GM21723 (cell line): ENCODE measurements around the gene NAV3.

Source experiments
- ATAC-seq: cut with Tn5 transposase; IDR thresholded peaks from one replicate; pipeline ENCODE4 v1.9.1; 2021; ENCODE audit warnings: mild to moderate bottlenecking, moderate library complexity; ENCODE audit not compliant: unreplicated experiment

NAV3 gene

DNA sequence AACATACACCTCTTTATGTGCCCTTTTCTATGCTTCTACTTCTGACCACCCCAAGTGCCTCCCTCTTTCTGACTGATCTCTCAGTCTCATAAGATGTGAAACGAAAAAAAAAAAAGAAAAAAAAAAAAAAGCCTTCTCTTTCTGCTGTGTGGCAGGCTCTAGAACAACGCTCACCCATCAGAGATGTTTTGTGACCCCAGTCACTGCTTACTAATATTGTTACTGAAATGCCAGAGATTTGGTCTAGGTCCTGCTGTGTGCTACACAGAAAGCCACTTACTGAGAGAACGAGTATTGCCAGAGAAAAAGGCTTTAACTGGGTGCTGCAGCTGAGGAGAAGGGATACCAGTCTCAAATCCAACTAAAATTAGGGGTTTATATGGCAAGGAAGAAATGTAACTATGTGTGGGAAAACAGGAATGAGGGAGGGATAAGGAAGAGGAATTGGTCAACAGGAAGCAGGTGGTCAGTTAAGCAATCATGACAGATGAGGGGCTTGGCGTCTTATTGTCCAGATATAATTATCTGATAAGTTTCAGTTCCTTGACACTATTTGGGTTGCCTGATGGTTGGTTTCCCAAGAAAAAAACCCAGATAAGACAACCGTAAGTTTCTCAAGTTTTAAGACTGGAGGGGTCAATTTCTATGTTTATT lies 149.0 kb downstream of the NAV3 start:
- no peak for ATAC-seq

DNA sequence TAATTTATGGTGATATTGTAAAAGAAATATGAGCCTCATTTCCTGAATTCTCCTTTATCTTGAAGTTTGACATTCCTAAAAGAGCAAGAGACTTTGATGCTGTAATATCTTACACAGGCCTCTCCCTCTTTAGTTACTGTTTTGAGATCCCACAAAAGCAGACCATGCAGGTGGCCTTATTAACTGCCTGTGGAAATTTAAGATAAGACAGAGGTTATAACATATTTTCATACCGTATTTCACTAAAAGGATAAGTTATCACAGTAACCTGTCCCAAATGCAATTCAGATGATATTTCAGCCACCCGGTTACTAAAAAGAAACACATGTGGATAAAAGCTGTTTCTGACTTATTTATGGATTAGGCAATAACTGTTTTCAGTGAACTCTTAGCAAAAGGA lies 150.1 kb downstream of the NAV3 start:
- no peak for ATAC-seq

DNA sequence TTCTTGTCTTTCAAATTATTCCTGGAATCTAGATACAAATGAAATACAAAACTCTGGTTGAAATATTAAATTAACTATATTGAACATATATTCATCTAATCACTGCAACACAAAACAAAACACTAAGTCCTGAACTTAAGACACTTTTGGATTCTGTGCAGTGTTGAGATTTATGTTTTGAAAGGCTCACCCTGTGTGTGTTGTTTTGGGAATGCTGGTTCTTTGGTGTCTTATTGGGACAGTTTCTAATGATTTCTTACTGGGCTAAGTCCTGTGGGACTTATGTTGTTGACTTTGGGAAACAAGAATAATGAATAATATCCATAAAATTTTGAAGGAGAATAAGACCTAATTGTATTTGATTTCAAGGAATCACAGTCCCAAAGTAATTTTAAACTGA lies 153.2 kb downstream of the NAV3 start:
- ATAC-seq: no peak

DNA sequence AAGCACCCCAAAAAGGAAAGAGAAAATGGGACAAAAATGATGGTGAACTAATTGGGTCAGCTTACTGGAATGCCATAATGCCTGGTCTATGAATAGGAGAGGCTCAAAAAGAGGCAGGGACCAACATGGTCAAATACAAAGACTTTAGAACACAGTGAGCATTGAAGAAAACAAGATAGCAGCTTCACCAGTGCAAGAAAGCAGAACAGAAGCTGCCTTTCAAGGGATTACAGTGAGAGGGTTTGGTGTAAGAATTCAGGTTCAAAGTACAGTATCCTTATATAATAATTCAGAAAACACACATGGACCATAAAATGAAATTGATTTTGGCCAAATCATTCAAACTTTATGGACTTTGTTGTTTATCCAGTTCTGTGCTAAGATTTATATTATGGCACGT lies 162.1 kb downstream of the NAV3 start:
- no peak for ATAC-seq

- ATAC-seq: no peak
These were observed 163.0 kb downstream of the NAV3 start for GRCh38 chr12:77993658-77994057.

DNA sequence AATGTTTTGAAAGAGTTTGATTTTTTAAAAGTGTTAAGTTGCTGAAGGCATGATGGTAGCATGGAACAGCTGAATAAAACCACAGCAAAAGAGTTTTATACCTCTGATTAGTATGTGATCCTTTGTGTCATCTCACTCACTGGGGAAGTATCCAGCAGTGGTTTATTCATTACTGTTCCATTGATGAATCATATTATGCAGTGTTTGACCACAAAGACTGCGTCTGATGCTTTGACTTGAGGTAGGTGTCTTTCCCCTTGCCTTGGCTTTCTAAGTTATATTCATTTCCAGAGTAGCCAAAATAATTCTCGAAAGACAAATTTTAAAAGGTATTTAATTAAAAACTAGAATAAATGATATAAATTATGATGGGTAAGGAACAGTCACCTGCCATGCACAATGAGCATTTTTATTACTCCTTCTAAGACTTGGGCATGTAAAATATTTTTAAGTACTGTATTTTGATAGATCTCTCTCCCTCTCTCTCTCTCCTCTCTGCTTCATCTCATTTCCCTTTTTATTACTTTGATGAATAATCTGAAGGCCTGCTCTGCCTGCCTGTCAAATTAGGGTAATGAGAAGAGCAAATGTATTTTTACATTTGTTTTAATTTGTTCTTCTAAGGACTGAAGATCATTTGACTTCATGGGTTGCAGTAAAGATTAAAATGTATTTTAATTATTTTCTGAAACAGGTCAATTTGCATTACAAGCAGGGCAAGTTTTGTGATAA lies 164.9 kb downstream of the NAV3 start:
- peak; percentile 88 for ATAC-seq

- ATAC-seq: no peak
These were observed 166.0 kb downstream of the NAV3 start for GRCh38 chr12:77996670-77997069.

DNA sequence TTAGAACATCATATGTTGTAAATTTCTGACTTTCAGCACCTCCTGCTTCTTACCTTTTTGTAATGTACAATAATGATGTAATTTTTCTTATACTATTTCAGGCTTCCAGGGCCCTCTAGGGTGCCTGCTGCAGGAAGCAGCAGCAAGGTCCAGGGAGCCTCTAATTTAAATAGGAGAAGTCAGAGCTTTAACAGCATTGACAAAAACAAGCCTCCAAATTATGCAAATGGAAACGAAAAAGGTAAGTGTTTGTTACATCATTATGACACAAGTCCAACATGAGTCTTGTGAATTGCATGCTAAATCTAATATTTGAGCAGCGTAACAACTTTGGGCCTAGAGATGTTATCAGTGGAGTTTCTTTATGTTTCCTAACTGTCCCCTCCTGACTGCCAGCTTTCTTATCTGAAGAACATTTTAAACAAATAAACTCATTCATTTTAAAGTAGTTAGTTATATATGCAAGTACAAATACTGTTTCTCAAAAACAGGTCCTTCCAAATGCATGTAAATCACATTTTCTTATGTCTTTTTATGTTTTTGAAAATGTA lies 167.6 kb downstream of the NAV3 start:
- no peak for ATAC-seq

- peak; percentile 75 for ATAC-seq
These were observed 168.5 kb downstream of the NAV3 start for GRCh38 chr12:77999074-77999715.

DNA sequence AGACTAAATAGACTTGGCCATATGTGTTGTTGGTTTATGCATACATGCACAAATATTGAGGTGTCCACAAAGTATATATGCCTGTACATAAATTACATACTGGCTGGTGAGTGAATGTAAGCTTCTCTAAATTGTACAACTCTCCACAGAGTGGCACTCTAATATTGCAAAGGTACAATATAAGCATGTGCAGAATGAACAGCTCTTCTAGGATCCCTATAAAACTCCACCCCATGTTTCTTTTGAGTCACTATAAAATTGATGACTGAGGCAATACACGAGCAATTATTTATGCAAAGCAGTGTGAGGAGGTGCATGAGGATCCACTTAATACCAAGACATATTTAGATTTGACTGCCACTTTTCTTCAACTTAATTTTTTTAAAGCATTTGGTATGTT lies 172.2 kb downstream of the NAV3 start:
- no peak for ATAC-seq

DNA sequence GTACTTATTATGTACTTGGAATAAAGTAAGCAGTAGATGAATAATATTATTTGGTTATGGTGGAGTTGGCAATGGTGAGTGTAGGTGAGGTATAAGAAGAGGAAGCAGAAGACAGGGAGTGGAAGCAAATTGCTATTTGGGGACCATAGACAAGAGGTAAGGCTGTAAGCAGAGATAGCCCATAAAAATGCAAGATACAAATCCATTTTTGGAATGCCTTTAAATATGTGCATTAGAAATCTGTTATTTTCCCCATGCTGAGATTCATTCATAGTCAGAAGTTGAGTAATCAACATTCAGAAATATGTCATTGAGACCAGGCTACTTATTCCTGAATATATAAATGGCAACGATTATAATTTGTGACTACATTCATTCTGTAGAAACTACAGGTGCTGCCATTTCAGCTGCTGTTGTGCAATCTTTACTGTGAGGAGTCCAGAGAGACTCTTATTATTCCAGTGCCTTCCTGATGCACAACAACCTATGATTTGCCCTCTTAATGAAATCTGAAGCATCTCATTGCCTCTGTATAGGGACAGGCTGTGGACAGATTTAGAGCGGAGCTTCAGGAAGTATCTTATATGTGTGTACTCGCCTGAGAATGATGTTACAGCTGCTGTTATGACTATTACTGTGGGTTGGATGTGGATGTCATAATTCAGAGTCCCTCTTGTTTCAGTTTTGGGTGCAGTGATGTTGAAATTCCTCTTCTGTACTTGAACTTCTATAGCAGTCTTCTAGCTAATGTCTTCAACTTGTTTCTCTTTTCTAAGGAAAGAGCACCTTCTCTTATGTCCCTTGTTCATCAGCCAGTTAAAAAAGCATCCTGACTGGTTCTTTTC lies 173.8 kb downstream of the NAV3 start:
- ATAC-seq: no peak

- no peak for ATAC-seq
These were observed 174.4 kb downstream of the NAV3 start for GRCh38 chr12:78005094-78005492.

DNA sequence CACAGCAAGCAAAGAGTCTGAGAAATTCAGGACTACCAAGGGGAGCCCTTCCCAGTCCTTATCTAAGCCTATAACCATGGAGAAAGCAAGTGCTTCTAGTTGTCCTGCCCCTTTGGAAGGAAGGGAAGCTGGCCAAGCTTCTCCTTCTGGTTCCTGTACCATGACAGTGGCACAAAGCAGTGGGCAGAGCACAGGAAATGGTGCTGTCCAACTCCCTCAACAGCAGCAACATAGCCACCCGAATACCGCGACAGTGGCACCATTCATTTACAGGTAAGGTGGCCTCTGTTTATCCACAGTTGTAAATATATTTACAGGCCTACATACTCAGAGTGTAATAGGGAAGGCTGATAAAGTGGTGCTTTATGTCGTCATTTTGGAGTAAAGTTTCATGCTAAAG lies 176.5 kb downstream of the NAV3 start:
- no peak for ATAC-seq

GRCh38 chr12:78009031-78009430 lies 178.3 kb downstream of the NAV3 start:
- no peak for ATAC-seq

- no peak for ATAC-seq
These were observed 187.6 kb downstream of the NAV3 start for GRCh38 chr12:78018171-78018910.

DNA sequence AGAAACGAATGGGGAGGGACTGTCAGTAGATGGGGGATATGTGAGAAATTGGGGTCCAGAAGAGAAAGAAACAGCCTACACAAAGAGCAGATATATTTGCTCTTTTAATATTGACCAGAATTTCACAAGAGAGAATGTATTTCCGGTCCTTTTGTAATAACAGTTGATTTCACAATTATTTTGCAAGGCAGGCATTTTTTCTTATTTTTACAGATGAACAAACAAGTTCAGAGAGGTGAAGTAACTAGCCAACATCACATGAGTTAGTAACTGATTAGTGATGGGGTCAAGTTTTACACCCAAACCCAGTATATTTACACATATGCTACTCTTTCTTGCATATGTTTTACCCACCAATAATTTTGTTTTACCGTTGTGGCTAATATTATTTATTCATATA lies 188.2 kb downstream of the NAV3 start:
- no peak for ATAC-seq

GRCh38 chr12:78028426-78028825 lies 197.7 kb downstream of the NAV3 start:
- no peak for ATAC-seq

- no peak for ATAC-seq
These were observed 203.3 kb downstream of the NAV3 start for GRCh38 chr12:78034025-78034424.

DNA sequence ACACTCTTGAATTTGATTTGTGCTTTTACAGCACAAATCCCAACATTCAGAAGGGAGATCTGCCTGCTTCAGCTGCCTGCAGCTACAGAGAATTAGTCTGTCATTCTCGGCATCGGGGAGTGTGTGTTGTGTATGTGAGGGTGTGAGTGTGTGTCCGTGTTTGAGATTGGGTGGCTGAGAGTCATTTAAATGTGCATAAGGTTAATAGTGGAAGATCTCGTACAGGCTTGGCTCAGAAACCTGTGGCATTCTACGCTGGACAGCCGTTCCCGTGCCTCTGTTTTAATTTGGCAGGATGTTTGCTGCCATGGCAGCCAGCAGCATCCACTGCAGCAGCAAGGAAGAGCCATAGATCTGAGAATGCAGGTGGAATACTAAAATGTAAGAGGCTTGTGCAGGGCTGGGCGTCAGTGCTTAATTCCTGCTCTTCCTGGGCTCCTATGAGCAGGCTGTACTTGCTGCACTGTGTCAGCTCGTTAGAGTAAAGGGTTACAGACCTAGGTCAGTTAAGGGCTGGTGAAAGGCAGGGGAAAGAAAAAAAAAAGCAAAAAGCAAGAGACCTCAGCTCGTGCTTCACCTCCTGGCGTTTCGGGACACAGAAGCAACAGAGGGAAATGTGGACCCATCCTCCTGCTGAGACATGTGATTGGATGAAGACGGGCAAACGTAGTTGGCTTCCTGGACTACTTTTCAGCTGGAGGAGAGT lies 205.4 kb downstream of the NAV3 start:
- ATAC-seq: no peak

- ATAC-seq: no peak
These were observed 206.2 kb downstream of the NAV3 start for GRCh38 chr12:78036874-78037273.
